Fibroblast of lung (primary cell): ENCODE measurements around the gene RABGAP1L. TPM values are rescaled to one million over a fixed set of nuclear protein-coding genes. Genes with fewer than 3 reads are reported as not detected.

Source experiments
- DNase-seq, 2 donors: peaks; one replicate each; pipeline versions ENCODE4 v3.0.0 to v3.0.0-alpha.2; 2010; ENCODE audit warnings: low read depth in 2 of 2
- H2AFZ ChIP-seq: 2 replicates; pipeline ENCODE4 v1.5.1; 2012; ENCODE audit warnings: low read length, control low read depth, inconsistent platforms
- H3K27ac ChIP-seq: 2 replicates; pipeline ENCODE4 v1.5.1; 2011; ENCODE audit warnings: low read length, control low read depth; ENCODE audit not compliant: insufficient read depth
- H3K27me3 ChIP-seq: 2 replicates; pipeline ENCODE4 v1.5.1; 2011; ENCODE audit warnings: mild to moderate bottlenecking, low read length; ENCODE audit not compliant: control insufficient read depth, insufficient read depth
- H3K36me3 ChIP-seq: 2 replicates; pipeline ENCODE4 v1.5.1; 2011; ENCODE audit warnings: low read length; ENCODE audit not compliant: control insufficient read depth, insufficient read depth
- H3K4me1 ChIP-seq: 2 replicates; pipeline ENCODE4 v1.5.1; 2011; ENCODE audit warnings: low read length; ENCODE audit not compliant: control insufficient read depth, insufficient read depth; ENCODE audit errors: extremely low read depth
- H3K4me2 ChIP-seq: 2 replicates; pipeline ENCODE4 v1.5.1; 2011; ENCODE audit warnings: low read length, control low read depth; ENCODE audit not compliant: insufficient read depth; ENCODE audit errors: extremely low read depth
- H3K4me3 ChIP-seq, 4 experiments: fragments of 200-600 bp in 1 of 4; sonication (generic) in 1 of 4; replicated peaks in 1 of 4; 2 replicates each; pipeline ENCODE4 v1.5.1; 2011 to 2016; ENCODE audit warnings: low read length in 4 of 4, low read depth in 3 of 4, mild to moderate bottlenecking in 3 of 4, control low read depth in 2 of 4, inconsistent platforms in 1 of 4, mixed read lengths in 1 of 4; ENCODE audit not compliant: insufficient read depth in 1 of 4; ENCODE audit errors: control extremely low read depth in 1 of 4
- H3K79me2 ChIP-seq: 2 replicates; pipeline ENCODE4 v1.5.1; 2012; ENCODE audit warnings: mild to moderate bottlenecking, low read length, inconsistent platforms; ENCODE audit not compliant: control insufficient read depth, insufficient read depth
- H3K9ac ChIP-seq: 2 replicates; pipeline ENCODE4 v1.5.1; 2011; ENCODE audit warnings: mild to moderate bottlenecking, low read length, control low read depth; ENCODE audit not compliant: insufficient read depth
- H3K9me3 ChIP-seq: 2 replicates; pipeline ENCODE4 v1.5.1; 2012; ENCODE audit warnings: low read depth, low read length; ENCODE audit not compliant: control insufficient read depth, insufficient read depth
- H4K20me1 ChIP-seq: 2 replicates; pipeline ENCODE4 v1.5.1; 2011; ENCODE audit warnings: low read length; ENCODE audit not compliant: control insufficient read depth, insufficient read depth; ENCODE audit errors: extremely low read depth
- CTCF ChIP-seq, 2 donors: IDR thresholded peaks in 1 of 2; conservative IDR thresholded peaks in 1 of 2; 1 replicate in 1 of 2; 2 replicates in 1 of 2; pipeline ENCODE4 v1.5.1; 2011 to 2012; ENCODE audit warnings: low read length in 2 of 2, control low read depth in 1 of 2, inconsistent platforms in 1 of 2, low read depth in 1 of 2, mild to moderate bottlenecking in 1 of 2
- EZH2 ChIP-seq: IDR thresholded peaks from 2 replicates; pipeline ENCODE4 v1.5.1; 2012; ENCODE audit warnings: low read length, control low read depth, mild to moderate bottlenecking; ENCODE audit errors: missing control alignments
- polyA plus RNA-seq, 2 donors: library from polyadenylated mRNA; depleted of rRNA in 1 of 2; stranded (reverse) in 1 of 2; unstranded in 1 of 2; fragments of >200 nt; gene quantifications; 2 replicates each; pipeline ENCODE4 v1.2.1, GENCODE V29; 2011 to 2012; ENCODE audit warnings: missing spikeins in 1 of 2
- total RNA-seq: library from RNA; depleted of rRNA; stranded (reverse); fragments of >200 nt; gene quantifications from 2 replicates; pipeline ENCODE4 v1.2.1, GENCODE V29; 2014

RABGAP1L gene
- total and polyA plus RNA-seq, 2 donors (not counting 1 experiment from before 2014, with no cell fraction given): 33.8 to 36.5 TPM

DNA sequence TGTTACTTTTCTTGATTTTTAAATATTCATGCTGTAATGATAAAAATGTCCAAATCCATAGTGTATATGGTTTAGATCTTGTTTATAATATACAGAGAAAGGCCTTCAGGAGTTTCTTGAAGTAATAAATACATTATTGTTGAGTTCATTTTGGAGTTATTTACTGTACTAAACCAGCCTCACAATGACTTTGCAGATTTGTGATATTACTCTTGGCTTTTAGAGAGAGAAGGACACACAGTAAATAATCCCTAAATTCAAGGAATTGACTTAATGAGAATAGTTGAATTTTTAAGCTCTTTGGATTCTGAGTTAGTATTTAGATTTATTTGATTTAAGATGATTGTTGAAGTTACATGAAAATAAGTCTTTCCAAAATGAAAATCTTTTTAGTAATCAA is 38.9 kb downstream of the RABGAP1L start:
- no peaks in the 10 kb centered on the region for H3K36me3 ChIP-seq
- no peaks in the 10 kb centered on the region for H3K9me3 ChIP-seq
- no peak overlapping the region for H3K9ac ChIP-seq
- no peak for DNase-seq
- no peak for TF ChIP-seq CTCF (conservative IDR thresholded peaks at IDR 0.05 in 1 of 2, IDR thresholded peaks at IDR 0.05 in 1 of 2; ENCODE audit: low read depth in 1 of 2, low read length in 2 of 2)
- no peak for TF ChIP-seq EZH2
- H2AFZ ChIP-seq: no peak overlapping the region
- no peak overlapping the region for H3K4me2 ChIP-seq
- H4K20me1 ChIP-seq: no peaks in the 10 kb centered on the region
- H3K79me2 ChIP-seq: no peaks in the 10 kb centered on the region
- H3K4me3 ChIP-seq: no peak overlapping the region
- no peak overlapping the region for H3K27ac ChIP-seq
- no peaks in the 10 kb centered on the region for H3K27me3 ChIP-seq
- no peaks in the 10 kb centered on the region for H3K4me1 ChIP-seq

DNA sequence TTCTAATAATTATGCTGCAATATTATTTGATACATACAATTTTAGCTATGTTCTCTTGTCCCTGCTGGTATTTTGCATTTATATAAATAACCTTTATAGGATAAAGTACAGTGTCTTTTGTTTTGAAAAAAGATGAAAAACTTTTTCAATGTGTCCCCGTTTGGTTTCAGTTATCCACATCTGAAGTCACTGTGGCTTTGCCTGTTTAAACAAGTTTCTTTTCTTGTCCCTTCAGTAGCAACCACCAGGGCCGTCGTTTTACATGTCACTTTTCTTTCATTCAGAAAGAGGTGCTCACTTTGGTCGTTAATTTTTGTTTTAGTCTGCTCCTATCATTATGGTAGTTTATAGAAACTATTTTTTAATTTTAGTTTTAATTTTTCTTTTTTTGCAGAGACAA is 41.4 kb downstream of the RABGAP1L start:
- Histone ChIP-seq H3K36me3 (no peaks in the 10 kb centered on the region), H3K4me3 (no peak overlapping the region), H3K9me3 (no peaks in the 10 kb centered on the region), H3K27ac (no peak overlapping the region), H3K27me3 (no peaks in the 10 kb centered on the region), H3K4me1 (no peaks in the 10 kb centered on the region), H3K4me2 (no peak overlapping the region), H3K79me2 (no peaks in the 10 kb centered on the region), H4K20me1 (no peaks in the 10 kb centered on the region), H2AFZ (no peak overlapping the region), H3K9ac (no peak overlapping the region)
- TF ChIP-seq CTCF (conservative IDR thresholded peaks at IDR 0.05 in 1 of 2, IDR thresholded peaks at IDR 0.05 in 1 of 2; ENCODE audit: low read depth in 1 of 2, low read length in 2 of 2): no peak
- no peak for TF ChIP-seq EZH2
- DNase-seq: no peak

GRCh38 chr1:174204697-174205308 is 45.5 kb downstream of the RABGAP1L start:
- H3K9me3 ChIP-seq: no peaks in the 10 kb centered on the region
- no peak overlapping the region for H3K9ac ChIP-seq
- H3K79me2 ChIP-seq: no peaks in the 10 kb centered on the region
- H2AFZ ChIP-seq: no peak overlapping the region
- TF ChIP-seq CTCF (conservative IDR thresholded peaks at IDR 0.05 in 1 of 2, IDR thresholded peaks at IDR 0.05 in 1 of 2; ENCODE audit: low read depth in 1 of 2, low read length in 2 of 2) (no peak), EZH2 (no peak)
- no peak overlapping the region for H3K27ac ChIP-seq
- no peaks in the 10 kb centered on the region for H4K20me1 ChIP-seq
- no peak overlapping the region for H3K4me2 ChIP-seq
- H3K27me3 ChIP-seq: no peaks in the 10 kb centered on the region
- no peak overlapping the region for H3K4me3 ChIP-seq
- H3K36me3 ChIP-seq: no peaks in the 10 kb centered on the region
- H3K4me1 ChIP-seq: no peaks in the 10 kb centered on the region
- DNase-seq: no peak
